ENCODE results near the gene OR52H1.

OR52H1 gene

GRCh38 chr11:5556596-5557188 is 8.4 kb upstream of the OR52H1 start:
- no peak overlapping the region for H3K4me3 ChIP-seq (replicated peaks; ENCODE audit: low read depth, low read length)
- DNase-seq (ENCODE audit: low read depth), result no peak
- TF ChIP-seq CTCF (IDR thresholded peaks at IDR 0.05; ENCODE audit: low read length, missing control alignments), result no peak

GRCh38 chr11:5553343-5553742 is 5.0 kb upstream of the OR52H1 start:
- no peak for DNase-seq (ENCODE audit: low read depth)
- peak; percentile 1 for TF ChIP-seq CTCF (IDR thresholded peaks at IDR 0.05; ENCODE audit: low read length, missing control alignments)
- H3K4me3 ChIP-seq (replicated peaks; ENCODE audit: low read depth, low read length), result no peak overlapping the region

- TF ChIP-seq CTCF (IDR thresholded peaks at IDR 0.05; ENCODE audit: low read length, missing control alignments), result no peak
- no peak overlapping the region for H3K4me3 ChIP-seq (replicated peaks; ENCODE audit: low read depth, low read length)
- DNase-seq (ENCODE audit: low read depth), result peak; percentile 46
These were observed 2.2 kb upstream of the OR52H1 start for GRCh38 chr11:5550440-5551095.

- no peak overlapping the region for H3K4me3 ChIP-seq (replicated peaks; ENCODE audit: low read depth, low read length)
- TF ChIP-seq CTCF (IDR thresholded peaks at IDR 0.05; ENCODE audit: low read length, missing control alignments), result no peak
- DNase-seq (ENCODE audit: low read depth), result no peak
These were observed 358 bp downstream of the OR52H1 start for GRCh38 chr11:5547982-5548381.

GRCh38 chr11:5546457-5546856 is 1.9 kb downstream of the OR52H1 start:
- DNase-seq (ENCODE audit: low read depth), result no peak
- TF ChIP-seq CTCF (IDR thresholded peaks at IDR 0.05; ENCODE audit: low read length, missing control alignments), result no peak

GRCh38 chr11:5541427-5541826 is 6.9 kb downstream of the OR52H1 start:
- no peak for DNase-seq (ENCODE audit: low read depth)
- TF ChIP-seq CTCF (IDR thresholded peaks at IDR 0.05; ENCODE audit: low read length, missing control alignments), result no peak

More at GRCh38 chr11:5546457-5546856, 1.9 kb downstream of the OR52H1 start:
- no peak overlapping the region for H3K4me3 ChIP-seq (replicated peaks; ENCODE audit: low read depth, low read length)

GRCh38 chr11:5536482-5536881 is 11.9 kb downstream of the OR52H1 start:
- no peak overlapping the region for H3K4me3 ChIP-seq (replicated peaks; ENCODE audit: low read depth, low read length)
- no peak for DNase-seq (ENCODE audit: low read depth)
- TF ChIP-seq CTCF (IDR thresholded peaks at IDR 0.05; ENCODE audit: low read length, missing control alignments), result no peak

More at GRCh38 chr11:5541427-5541826, 6.9 kb downstream of the OR52H1 start:
- H3K4me3 ChIP-seq (replicated peaks; ENCODE audit: low read depth, low read length), result no peak overlapping the region

Data from fibroblast of pulmonary artery (primary cell).